ENCODE results near the gene POFUT2.

Gene POFUT2

GRCh38 chr21:45297329-45297728 is 9.6 kb upstream of the POFUT2 start:
- Histone ChIP-seq H3K36me3 (ENCODE audit: control insufficient read depth, insufficient read depth, low read length) (no peaks in the 10 kb centered on the region), H3K27me3 (replicated peaks; ENCODE audit: control insufficient read depth, insufficient read depth, low read length, poor library complexity, severe bottlenecking) (no peaks in the 10 kb centered on the region), H3K9me3 (ENCODE audit: control insufficient read depth, low read length) (no peaks in the 10 kb centered on the region), H3K4me1 (ENCODE audit: control insufficient read depth, insufficient read depth, low read length, poor library complexity, severe bottlenecking) (peaks cover 23% of the 10 kb centered on the region), H3K27ac (ENCODE audit: insufficient read depth, low read length, poor library complexity, severe bottlenecking) (no peak overlapping the region), H3K4me3 (ENCODE audit: insufficient read depth, low read depth, low read length, poor library complexity, severe bottlenecking) (no peak overlapping the region)
- DNase-seq: no peak

- H3K4me3 ChIP-seq (ENCODE audit: insufficient read depth, low read depth, low read length, poor library complexity, severe bottlenecking): no peak overlapping the region
- DNase-seq: no peak
- H3K27me3 ChIP-seq (replicated peaks; ENCODE audit: control insufficient read depth, insufficient read depth, low read length, poor library complexity, severe bottlenecking): no peaks in the 10 kb centered on the region
- no peak overlapping the region for H3K27ac ChIP-seq (ENCODE audit: insufficient read depth, low read length, poor library complexity, severe bottlenecking)
- H3K4me1 ChIP-seq (ENCODE audit: control insufficient read depth, insufficient read depth, low read length, poor library complexity, severe bottlenecking): peaks cover 20% of the 10 kb centered on the region
- no peaks in the 10 kb centered on the region for H3K36me3 ChIP-seq (ENCODE audit: control insufficient read depth, insufficient read depth, low read length)
- no peaks in the 10 kb centered on the region for H3K9me3 ChIP-seq (ENCODE audit: control insufficient read depth, low read length)
These were observed 8.9 kb upstream of the POFUT2 start for GRCh38 chr21:45296638-45297037.

- peaks cover 16% of the 10 kb centered on the region for H3K4me1 ChIP-seq (ENCODE audit: control insufficient read depth, insufficient read depth, low read length, poor library complexity, severe bottlenecking)
- H3K4me3 ChIP-seq (ENCODE audit: insufficient read depth, low read depth, low read length, poor library complexity, severe bottlenecking): no peak overlapping the region
These were observed 8.1 kb upstream of the POFUT2 start for GRCh38 chr21:45295576-45296365.

GRCh38 chr21:45294509-45295291 is 7.0 kb upstream of the POFUT2 start:
- Histone ChIP-seq H3K36me3 (ENCODE audit: control insufficient read depth, insufficient read depth, low read length) (no peaks in the 10 kb centered on the region), H3K27me3 (replicated peaks; ENCODE audit: control insufficient read depth, insufficient read depth, low read length, poor library complexity, severe bottlenecking) (no peaks in the 10 kb centered on the region), H3K27ac (ENCODE audit: insufficient read depth, low read length, poor library complexity, severe bottlenecking) (no peak overlapping the region), H3K4me1 (ENCODE audit: control insufficient read depth, insufficient read depth, low read length, poor library complexity, severe bottlenecking) (peaks cover 16% of the 10 kb centered on the region), H3K4me3 (ENCODE audit: insufficient read depth, low read depth, low read length, poor library complexity, severe bottlenecking) (no peak overlapping the region), H3K9me3 (ENCODE audit: control insufficient read depth, low read length) (no peaks in the 10 kb centered on the region)
- DNase-seq: no peak

More at GRCh38 chr21:45295576-45296365, 8.1 kb upstream of the POFUT2 start:
- no peaks in the 10 kb centered on the region for H3K36me3 ChIP-seq (ENCODE audit: control insufficient read depth, insufficient read depth, low read length)
- DNase-seq: no peak
- H3K27ac ChIP-seq (ENCODE audit: insufficient read depth, low read length, poor library complexity, severe bottlenecking): no peak overlapping the region
- H3K27me3 ChIP-seq (replicated peaks; ENCODE audit: control insufficient read depth, insufficient read depth, low read length, poor library complexity, severe bottlenecking): no peaks in the 10 kb centered on the region
- H3K9me3 ChIP-seq (ENCODE audit: control insufficient read depth, low read length): no peaks in the 10 kb centered on the region

GRCh38 chr21:45293726-45294401 is 6.2 kb upstream of the POFUT2 start:
- Histone ChIP-seq H3K27me3 (replicated peaks; ENCODE audit: control insufficient read depth, insufficient read depth, low read length, poor library complexity, severe bottlenecking) (no peaks in the 10 kb centered on the region), H3K9me3 (ENCODE audit: control insufficient read depth, low read length) (no peaks in the 10 kb centered on the region), H3K36me3 (ENCODE audit: control insufficient read depth, insufficient read depth, low read length) (no peaks in the 10 kb centered on the region), H3K4me1 (ENCODE audit: control insufficient read depth, insufficient read depth, low read length, poor library complexity, severe bottlenecking) (peaks cover 16% of the 10 kb centered on the region), H3K27ac (ENCODE audit: insufficient read depth, low read length, poor library complexity, severe bottlenecking) (no peak overlapping the region), H3K4me3 (ENCODE audit: insufficient read depth, low read depth, low read length, poor library complexity, severe bottlenecking) (no peak overlapping the region)
- no peak for DNase-seq

GRCh38 chr21:45293220-45293725 is 5.6 kb upstream of the POFUT2 start:
- H3K36me3 ChIP-seq (ENCODE audit: control insufficient read depth, insufficient read depth, low read length): no peaks in the 10 kb centered on the region
- H3K27me3 ChIP-seq (replicated peaks; ENCODE audit: control insufficient read depth, insufficient read depth, low read length, poor library complexity, severe bottlenecking): no peaks in the 10 kb centered on the region
- H3K4me1 ChIP-seq (ENCODE audit: control insufficient read depth, insufficient read depth, low read length, poor library complexity, severe bottlenecking): peaks cover 19% of the 10 kb centered on the region
- no peak overlapping the region for H3K4me3 ChIP-seq (ENCODE audit: insufficient read depth, low read depth, low read length, poor library complexity, severe bottlenecking)
- H3K27ac ChIP-seq (ENCODE audit: insufficient read depth, low read length, poor library complexity, severe bottlenecking): no peak overlapping the region
- DNase-seq: no peak
- H3K9me3 ChIP-seq (ENCODE audit: control insufficient read depth, low read length): no peaks in the 10 kb centered on the region

GRCh38 chr21:45292399-45293219 is 4.9 kb upstream of the POFUT2 start:
- Histone ChIP-seq H3K4me3 (ENCODE audit: insufficient read depth, low read depth, low read length, poor library complexity, severe bottlenecking) (peak overlapping the region; percentile 32), H3K27ac (ENCODE audit: insufficient read depth, low read length, poor library complexity, severe bottlenecking) (no peak overlapping the region), H3K36me3 (ENCODE audit: control insufficient read depth, insufficient read depth, low read length) (no peaks in the 10 kb centered on the region), H3K27me3 (replicated peaks; ENCODE audit: control insufficient read depth, insufficient read depth, low read length, poor library complexity, severe bottlenecking) (no peaks in the 10 kb centered on the region), H3K9me3 (ENCODE audit: control insufficient read depth, low read length) (no peaks in the 10 kb centered on the region), H3K4me1 (ENCODE audit: control insufficient read depth, insufficient read depth, low read length, poor library complexity, severe bottlenecking) (peaks cover 20% of the 10 kb centered on the region)
- peak; percentile 47 to 51 (median 49) for DNase-seq

GRCh38 chr21:45291613-45292398 is 4.1 kb upstream of the POFUT2 start:
- no peaks in the 10 kb centered on the region for H3K27me3 ChIP-seq (replicated peaks; ENCODE audit: control insufficient read depth, insufficient read depth, low read length, poor library complexity, severe bottlenecking)
- no peaks in the 10 kb centered on the region for H3K9me3 ChIP-seq (ENCODE audit: control insufficient read depth, low read length)
- DNase-seq: no peak
- H3K4me1 ChIP-seq (ENCODE audit: control insufficient read depth, insufficient read depth, low read length, poor library complexity, severe bottlenecking): peaks cover 21% of the 10 kb centered on the region
- no peak overlapping the region for H3K4me3 ChIP-seq (ENCODE audit: insufficient read depth, low read depth, low read length, poor library complexity, severe bottlenecking)
- H3K36me3 ChIP-seq (ENCODE audit: control insufficient read depth, insufficient read depth, low read length): no peaks in the 10 kb centered on the region
- H3K27ac ChIP-seq (ENCODE audit: insufficient read depth, low read length, poor library complexity, severe bottlenecking): no peak overlapping the region
